Aorta (tissue), 5 donors: ENCODE results near the gene MCTP1. TPM values are rescaled to one million over a fixed set of nuclear protein-coding genes. Genes with fewer than 3 reads are reported as not detected.
"Not testable (repeated sequence)": the region's sequence is repeated elsewhere in the genome, so short reads cannot be mapped to it uniquely, and the experiment has no call there.

ENCODE experiments used
- ATAC-seq: fragments of 200-7000 bp; cut with Tn5 transposase; one replicate; pipeline ENCODE4 v1.9.1; 2022; ENCODE audit warnings: moderate library complexity; ENCODE audit not compliant: low FRiP score
- DNase-seq, 2 donors: peaks; one replicate each; pipeline ENCODE4 v3.0.0-alpha.2; 2020
- H3K27ac ChIP-seq, 2 donors: one replicate each; pipeline ENCODE4 v1.5.1; 2013; ENCODE audit warnings: low read length in 2 of 2, mild to moderate bottlenecking in 2 of 2, moderate library complexity in 2 of 2, control low read depth in 1 of 2, inconsistent platforms in 1 of 2, low read depth in 1 of 2
- H3K27me3 ChIP-seq, 2 donors: one replicate each; pipeline ENCODE4 v1.6.1; 2013; ENCODE audit warnings: control low read depth in 1 of 2, low read length in 1 of 2, mild to moderate bottlenecking in 1 of 2, moderate library complexity in 1 of 2; ENCODE audit not compliant: insufficient read depth in 2 of 2, control insufficient read depth in 1 of 2
- H3K36me3 ChIP-seq, 2 donors: one replicate each; pipeline ENCODE4 v1.6.1; 2013; ENCODE audit warnings: control low read depth in 1 of 2, low read length in 1 of 2, mild to moderate bottlenecking in 1 of 2; ENCODE audit not compliant: insufficient read depth in 2 of 2, control insufficient read depth in 1 of 2
- H3K4me1 ChIP-seq, 2 donors: one replicate each; pipeline ENCODE4 v1.6.1; 2013; ENCODE audit warnings: low read length in 2 of 2, control low read depth in 1 of 2, mild to moderate bottlenecking in 1 of 2, moderate library complexity in 1 of 2; ENCODE audit not compliant: insufficient read depth in 2 of 2, control insufficient read depth in 1 of 2
- H3K4me3 ChIP-seq, 2 donors: one replicate each; pipeline ENCODE4 v1.5.1; 2013; ENCODE audit warnings: low read length in 2 of 2, control low read depth in 1 of 2, mild to moderate bottlenecking in 1 of 2
- H3K9me3 ChIP-seq: one replicate; pipeline ENCODE4 v1.6.1; 2013; ENCODE audit warnings: mild to moderate bottlenecking, low read length; ENCODE audit not compliant: control insufficient read depth
- WGBS, 2 donors: extraction: QIAGEN DNeasy Blood & Tissue Kit; methylation state at CpG; one replicate each; pipeline ENCODE4 v1.1.7; 2013; 5-methylcytosine and 5-hydroxymethylcytosine counted together
- intact Hi-C, 2 donors: fragments of 100-400 bp; cut with DNase I; formaldehyde crosslinking; loops; one replicate each; pipeline versions ENCODE4 v1.14.2 to v1.15.0; 2022
- polyA plus RNA-seq, 2 donors: library from polyadenylated mRNA; stranded (reverse); fragments of 200-250 nt; gene quantifications; one replicate each; pipeline ENCODE4 v1.2.3, GENCODE V29; 2013
- total RNA-seq, 2 donors: library from RNA; stranded (reverse); fragmentation: NEBNext Ultra II Directional; extraction: Animal tissue kit (Norgen Biotek cat#: 25700); gene quantifications; one replicate each; pipeline ENCODE4 v1.2.1, GENCODE V29; 2021
- donor health status: healthy with polysubstance abuse.
- donor health status: Bipolar disorder and iron deficiency.
- donor health status: DM: no; HTN: no; CAD: no.
- donor health status: DM: no; HTN: no; CAD: no.
- donor health status: DM: yes; HTN: yes; CAD: no.

Gene MCTP1
- total and polyA plus RNA-seq, 4 donors, result 0.43 to 103 (median 17.2) TPM

DNA sequence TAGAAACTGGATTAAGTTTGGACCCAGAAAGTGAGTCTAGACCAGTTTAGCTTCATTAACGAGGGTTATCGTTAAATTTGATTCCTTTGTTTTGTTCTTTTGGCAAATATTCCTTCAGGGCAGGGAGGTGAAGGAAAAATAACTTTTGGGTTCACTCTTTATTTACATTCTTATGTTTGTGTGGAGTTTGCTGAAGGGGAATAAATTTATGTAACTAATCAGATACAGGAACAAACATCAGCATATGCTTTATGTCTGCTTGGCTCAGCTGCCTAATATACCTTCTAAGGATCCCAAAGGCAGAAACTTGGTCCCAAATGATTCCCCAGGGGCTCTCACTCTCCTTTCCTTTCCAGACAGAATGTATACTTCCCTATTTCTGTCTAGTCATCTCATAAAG lies 132.4 kb downstream of the MCTP1 start:
- no peak for DNase-seq

GRCh38 chr5:95152131-95152530 lies 132.8 kb downstream of the MCTP1 start:
- DNase-seq, result no peak
- Histone ChIP-seq H3K4me1 (no peaks in the 10 kb centered on the region), H3K27me3 (no peaks in the 10 kb centered on the region), H3K4me3 (no peak overlapping the region), H3K9me3 (no peaks in the 10 kb centered on the region), H3K27ac (no peak overlapping the region), H3K36me3 (no peaks in the 10 kb centered on the region)
- intact Hi-C loops, result no loop called here
- ATAC-seq, result no peak
- 45 to 46% methylated on average over 1 of the region's 1 CpG for WGBS, 2 donors

More for the DNA sequence above, 132.4 kb downstream of the MCTP1 start:
- no peak for ATAC-seq
- Histone ChIP-seq H3K9me3 (no peaks in the 10 kb centered on the region), H3K27me3 (no peaks in the 10 kb centered on the region), H3K4me1 (no peaks in the 10 kb centered on the region), H3K4me3 (no peak overlapping the region), H3K27ac (no peak overlapping the region), H3K36me3 (no peaks in the 10 kb centered on the region)
- intact Hi-C loops, result no loop called here
- WGBS, 2 donors, result 80 to 82% methylated on average over 2 of the region's 2 CpGs

DNA sequence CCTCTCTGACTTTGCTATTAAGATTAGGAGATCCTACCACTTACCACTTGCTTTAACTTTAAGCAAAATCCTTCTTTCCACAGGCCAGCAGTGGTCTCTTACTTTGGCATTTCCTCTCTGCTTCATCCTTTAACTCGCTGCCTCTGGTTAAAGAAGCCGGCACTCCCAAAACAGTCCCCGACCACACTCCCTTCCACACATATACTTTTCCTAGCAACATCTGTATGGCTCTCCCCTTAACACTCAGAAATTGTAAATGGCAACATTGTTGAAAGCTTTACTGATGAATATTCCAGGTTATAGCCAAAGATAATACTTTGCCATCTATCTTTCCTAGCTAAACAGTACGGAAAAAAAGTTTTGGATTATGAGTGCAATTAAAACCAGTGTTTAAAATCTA lies 133.2 kb downstream of the MCTP1 start:
- Histone ChIP-seq H3K36me3 (no peaks in the 10 kb centered on the region), H3K4me3 (no peak overlapping the region), H3K9me3 (no peaks in the 10 kb centered on the region), H3K4me1 (no peaks in the 10 kb centered on the region), H3K27me3 (no peaks in the 10 kb centered on the region), H3K27ac (no peak overlapping the region)
- ATAC-seq (no peak), DNase-seq (no peak)
- intact Hi-C loops, result no loop called here
- WGBS, 2 donors, result 32 to 36% methylated on average over 4 of the region's 4 CpGs

- Histone ChIP-seq H3K36me3 (no peaks in the 10 kb centered on the region), H3K27ac (no peak overlapping the region), H3K27me3 (no peaks in the 10 kb centered on the region), H3K4me1 (no peaks in the 10 kb centered on the region), H3K4me3 (no peak overlapping the region), H3K9me3 (no peaks in the 10 kb centered on the region)
- DNase-seq (no peak), ATAC-seq (peak; percentile 15)
- 70 to 83% methylated on average over 4 of the region's 4 CpGs for WGBS, 2 donors
- intact Hi-C loops, result no loop called here
These were observed 135.5 kb downstream of the MCTP1 start for GRCh38 chr5:95149387-95149786.

GRCh38 chr5:95148453-95148852 lies 136.4 kb downstream of the MCTP1 start:
- intact Hi-C loops, result no loop called here
- no peak for ATAC-seq

GRCh38 chr5:95143858-95144257 lies 141.0 kb downstream of the MCTP1 start:
- H3K36me3 ChIP-seq, DNase-seq, intact Hi-C loops, H3K9me3 ChIP-seq, ATAC-seq, H3K4me1 ChIP-seq, H3K27me3 ChIP-seq, H3K4me3 ChIP-seq, H3K27ac ChIP-seq: not testable (repeated sequence)
- WGBS, 2 donors, result 86 to 88% methylated on average over 2 of the region's 2 CpGs

More at GRCh38 chr5:95148453-95148852, 136.4 kb downstream of the MCTP1 start:
- no peak overlapping the region for H3K27ac ChIP-seq
- H3K4me3 ChIP-seq, result no peak overlapping the region
- H3K27me3 ChIP-seq, result no peaks in the 10 kb centered on the region
- no peak for DNase-seq
- no peaks in the 10 kb centered on the region for H3K9me3 ChIP-seq
- no peaks in the 10 kb centered on the region for H3K4me1 ChIP-seq
- H3K36me3 ChIP-seq, result no peaks in the 10 kb centered on the region

DNA sequence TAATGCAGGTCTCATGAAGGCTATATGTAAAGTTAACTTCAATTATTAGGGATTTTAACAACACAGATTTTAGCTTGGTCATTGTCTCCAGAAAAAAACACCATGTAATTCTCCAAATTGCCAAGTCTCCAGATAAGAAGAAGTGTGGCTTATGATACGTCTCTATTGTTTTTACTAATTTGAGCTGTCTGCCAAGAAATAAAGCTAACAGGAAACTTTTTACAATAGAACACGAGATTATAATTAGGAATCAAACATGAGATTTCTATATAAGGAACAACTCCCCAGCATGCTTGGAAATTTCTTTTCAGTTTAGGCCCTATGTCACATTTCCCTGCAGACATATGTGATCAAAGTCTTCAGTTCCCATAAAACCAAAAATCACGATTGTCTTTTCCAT lies 142.7 kb downstream of the MCTP1 start:
- 40 to 48% methylated on average over 3 of the region's 3 CpGs for WGBS, 2 donors
- no peak for DNase-seq
- Histone ChIP-seq H3K36me3 (no peaks in the 10 kb centered on the region), H3K4me3 (no peak overlapping the region), H3K9me3 (no peaks in the 10 kb centered on the region), H3K27ac (no peak overlapping the region), H3K27me3 (no peaks in the 10 kb centered on the region), H3K4me1 (no peaks in the 10 kb centered on the region)
- intact Hi-C loops, result no loop called here
- ATAC-seq, result no peak

DNA sequence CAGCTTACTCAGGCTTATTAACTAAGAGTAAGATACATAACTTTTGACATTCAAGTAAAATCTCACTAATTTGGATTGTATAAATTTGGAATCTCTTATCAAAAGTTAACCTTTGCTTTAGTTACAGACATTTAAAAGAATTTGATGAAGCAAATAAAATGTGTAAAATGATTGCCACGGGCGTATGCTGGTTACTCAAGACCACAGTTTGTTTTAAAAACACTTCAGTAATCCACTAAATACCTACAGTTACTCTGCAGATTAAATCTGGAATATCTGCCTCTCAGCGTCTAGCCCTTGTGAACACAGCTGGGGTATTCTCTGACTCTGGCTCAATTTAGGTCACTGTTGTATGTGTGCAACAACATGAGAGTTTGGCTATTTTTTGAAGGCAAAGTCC lies 143.8 kb downstream of the MCTP1 start:
- Histone ChIP-seq H3K4me3 (no peak overlapping the region), H3K36me3 (no peaks in the 10 kb centered on the region), H3K4me1 (no peaks in the 10 kb centered on the region), H3K9me3 (no peaks in the 10 kb centered on the region), H3K27ac (no peak overlapping the region), H3K27me3 (no peaks in the 10 kb centered on the region)
- no peak for ATAC-seq
- intact Hi-C loops, result no loop called here
- no peak for DNase-seq
- WGBS, 2 donors, result 22 to 46% methylated on average over 3 of the region's 3 CpGs

GRCh38 chr5:95134326-95134725 lies 150.6 kb downstream of the MCTP1 start:
- WGBS, 2 donors, result 72 to 84% methylated on average over 3 of the region's 3 CpGs
- Histone ChIP-seq H3K27me3 (no peaks in the 10 kb centered on the region), H3K36me3 (no peaks in the 10 kb centered on the region), H3K27ac (no peak overlapping the region), H3K9me3 (peaks cover 2% of the 10 kb centered on the region), H3K4me3 (no peak overlapping the region), H3K4me1 (no peaks in the 10 kb centered on the region)
- DNase-seq (no peak), ATAC-seq (no peak)
- intact Hi-C loops, result no loop called here
